Activated CD8-positive, alpha-beta T cell treated with anti-CD3 and anti-CD28 coated beads for 36 hours (primary cell): ENCODE data around the gene IRAK4. TPM values are rescaled to one million over a fixed set of nuclear protein-coding genes. Genes with fewer than 3 reads are reported as not detected.
A peak's percentile ranks its signal among the peaks of the same experiment; 100 is the strongest.

Experiments
- ATAC-seq: fragments of 200-7000 bp; cut with Tn5 transposase; one replicate; pipeline ENCODE4 v1.10.0; 2021; ENCODE audit warnings: mild to moderate bottlenecking, moderate library complexity
- CTCF ChIA-PET: fragments of 350-600 bp; sonication (Branson Sonifier 250); formaldehyde crosslinking; loops from one replicate; lab custom pipeline; 2021; ENCODE audit warnings: antibody characterized with exemption; lab: Charles Lee
- POLR2A ChIA-PET: fragments of 350-600 bp; sonication (Branson Sonifier 250); formaldehyde crosslinking; loops from one replicate; lab custom pipeline; 2021; ENCODE audit warnings: antibody characterized with exemption; lab: Charles Lee
- DNase-seq: peaks from one replicate; pipeline ENCODE4 v3.0.0-alpha.2; 2020
- H3K27ac Mint-ChIP-seq: one replicate; pipeline ENCODE4 v1.8.0; 2021; ENCODE audit warnings: mild to moderate bottlenecking, mixed read lengths
- H3K27me3 Mint-ChIP-seq: one replicate; pipeline ENCODE4 v1.8.0; 2021; ENCODE audit warnings: mixed read lengths
- H3K36me3 Mint-ChIP-seq: one replicate; pipeline ENCODE4 v1.8.0; 2021; ENCODE audit warnings: low read depth, mixed read lengths
- H3K4me1 Mint-ChIP-seq: one replicate; pipeline ENCODE4 v1.8.0; 2021; ENCODE audit warnings: low read depth, mixed read lengths
- H3K4me3 Mint-ChIP-seq: one replicate; pipeline ENCODE4 v1.8.0; 2021; ENCODE audit warnings: mild to moderate bottlenecking, moderate library complexity, mixed read lengths
- H3K9me3 Mint-ChIP-seq: one replicate; pipeline ENCODE4 v1.8.0; 2021; ENCODE audit warnings: mixed read lengths
- intact Hi-C: fragments of 100-400 bp; cut with micrococcal nuclease; formaldehyde crosslinking; loops from one replicate; pipeline ENCODE4 v1.10.0; 2022
- total RNA-seq, 2 experiments: library from RNA; stranded (reverse); gene quantifications; one replicate each; pipeline ENCODE4 v1.2.3, GENCODE V29; 2021
- TF ChIP-seq, protein P1 (sequence below): fragments of 200-600 bp; IDR thresholded peaks from one replicate; pipeline ENCODE4 v1.8.0; 2022; ENCODE audit warnings: antibody characterized with exemption, mild to moderate bottlenecking

Gene IRAK4
- total RNA-seq, 2 experiments from 2014 or later, result 24.0 TPM

DNA sequence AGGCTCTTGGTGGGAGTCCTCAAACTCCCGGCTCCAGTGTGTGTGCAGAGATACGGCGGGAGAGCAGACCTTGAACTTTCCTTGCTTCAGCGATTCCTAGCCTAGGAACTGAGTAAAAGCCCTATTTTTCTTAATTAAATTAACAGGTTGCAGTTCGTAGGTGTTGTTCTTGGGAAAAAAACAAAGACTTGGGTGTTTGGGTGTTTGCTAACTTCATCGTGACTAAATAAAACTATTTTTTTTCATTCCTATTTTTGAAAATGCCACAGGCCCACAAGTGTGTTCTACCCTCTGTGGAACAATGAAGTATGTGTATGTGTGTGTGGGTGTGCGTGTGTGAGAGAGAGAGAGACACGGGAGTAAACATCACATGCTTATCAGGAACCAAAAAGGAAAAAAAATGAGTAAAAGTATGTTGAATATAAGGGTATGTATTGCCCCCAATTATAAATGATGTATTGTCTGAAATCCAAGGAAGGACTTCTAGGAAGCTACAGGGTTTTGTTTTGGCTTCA is 77.8 kb downstream of the IRAK4 start:
- CTCF ChIA-PET, result interaction anchor here (1.0 to 1.9 kb wide), 3 partner anchors 19 to 47 kb away, joined by 3 to 5 read pairs (median 4); partner anchors contain the start of gene TWF1
- H3K27me3 Mint-ChIP-seq, result peaks cover 5% of the 10 kb centered on the region

More for the DNA sequence above, 77.8 kb downstream of the IRAK4 start:
- Mint-ChIP-seq H3K9me3 (no peaks in the 10 kb centered on the region), H3K4me3 (peak overlapping the region; percentile 71), H3K27ac (peak overlapping the region; percentile 55), H3K36me3 (no peaks in the 10 kb centered on the region), H3K4me1 (peaks cover 44% of the 10 kb centered on the region)
- ATAC-seq (peak; percentile 17), DNase-seq (no peak)
- TF ChIP-seq, protein P1, sequence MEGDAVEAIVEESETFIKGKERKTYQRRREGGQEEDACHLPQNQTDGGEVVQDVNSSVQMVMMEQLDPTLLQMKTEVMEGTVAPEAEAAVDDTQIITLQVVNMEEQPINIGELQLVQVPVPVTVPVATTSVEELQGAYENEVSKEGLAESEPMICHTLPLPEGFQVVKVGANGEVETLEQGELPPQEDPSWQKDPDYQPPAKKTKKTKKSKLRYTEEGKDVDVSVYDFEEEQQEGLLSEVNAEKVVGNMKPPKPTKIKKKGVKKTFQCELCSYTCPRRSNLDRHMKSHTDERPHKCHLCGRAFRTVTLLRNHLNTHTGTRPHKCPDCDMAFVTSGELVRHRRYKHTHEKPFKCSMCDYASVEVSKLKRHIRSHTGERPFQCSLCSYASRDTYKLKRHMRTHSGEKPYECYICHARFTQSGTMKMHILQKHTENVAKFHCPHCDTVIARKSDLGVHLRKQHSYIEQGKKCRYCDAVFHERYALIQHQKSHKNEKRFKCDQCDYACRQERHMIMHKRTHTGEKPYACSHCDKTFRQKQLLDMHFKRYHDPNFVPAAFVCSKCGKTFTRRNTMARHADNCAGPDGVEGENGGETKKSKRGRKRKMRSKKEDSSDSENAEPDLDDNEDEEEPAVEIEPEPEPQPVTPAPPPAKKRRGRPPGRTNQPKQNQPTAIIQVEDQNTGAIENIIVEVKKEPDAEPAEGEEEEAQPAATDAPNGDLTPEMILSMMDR, result no peak
- intact Hi-C loops, result no loop called here
- POLR2A ChIA-PET, result interaction anchor here (0.6 to 1.9 kb wide), 6 partner anchors 10 to 59 kb away, joined by 3 to 9 read pairs (median 4); partner anchors contain the start of gene TWF1

Other genes with a start within 250 kb of the IRAK4 start
- gene ADAMTS20, start 206.7 kb upstream of the IRAK4 start, total RNA-seq, result not detected
- 10 to 100 TPM; 16.7 to 18.7 TPM for gene PUS7L, start 161 bp upstream of the IRAK4 start, total RNA-seq
- 10 to 100 TPM; 17.0 to 18.9 TPM for gene TWF1, start 47.4 kb downstream of the IRAK4 start, total RNA-seq
- gene TMEM117, start 77.1 kb downstream of the IRAK4 start, total RNA-seq, result under 1 TPM; 0.95 to 0.96 TPM